ENCODE data around the gene SEZ6. TPM values are rescaled to one million over a fixed set of nuclear protein-coding genes. Genes with fewer than 3 reads are reported as not detected.

The SEZ6 gene
- total and polyA plus RNA-seq, 2 donors (not counting 1 experiment from before 2014, with no cell fraction given): not detected

DNA sequence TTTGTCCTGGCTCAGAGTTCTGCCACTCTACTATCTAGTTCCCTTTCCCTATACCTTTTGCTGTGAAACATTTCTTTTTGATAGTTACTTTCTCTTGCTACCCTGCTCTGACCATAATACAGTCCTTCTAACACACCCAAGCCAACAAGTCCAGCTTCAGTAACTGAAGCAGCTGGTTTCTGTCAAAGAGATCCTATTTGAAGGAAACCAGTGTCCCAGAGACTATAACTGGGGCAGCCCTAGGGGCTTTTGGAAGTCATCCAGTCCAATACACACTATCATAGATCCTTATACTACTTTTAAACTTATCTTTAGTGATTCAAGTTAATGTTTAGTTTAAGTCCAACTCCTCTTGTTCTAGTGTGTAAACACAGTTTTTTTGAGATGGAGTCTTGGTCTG, 85.6 kb downstream of the SEZ6 start:
- H3K9ac ChIP-seq (ENCODE audit: low read length): no peak overlapping the region

DNA sequence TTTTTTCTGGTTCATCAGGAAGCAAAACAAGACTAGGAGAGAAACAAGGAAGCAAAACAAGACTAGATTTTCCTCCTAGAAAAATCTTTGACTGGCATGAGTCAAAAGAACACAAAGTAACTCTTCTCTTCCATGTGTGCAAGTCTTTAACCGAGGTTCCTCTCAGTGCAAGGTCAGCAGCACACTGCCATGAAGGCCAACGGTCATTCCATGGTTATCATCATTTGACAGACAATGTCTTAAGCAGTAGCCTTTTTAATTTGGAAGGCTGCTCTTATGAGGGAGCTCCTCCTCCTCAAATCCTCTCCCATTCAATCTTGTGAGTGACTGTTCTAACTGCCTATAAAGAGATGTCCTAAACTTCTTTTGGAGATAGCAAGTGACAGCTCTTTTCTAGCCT, 87.5 kb downstream of the SEZ6 start:
- peaks cover 11% of the 10 kb centered on the region for H3K79me2 ChIP-seq (ENCODE audit: control insufficient read depth, insufficient read depth, low read length)
- ChIA-PET CTCF (interaction anchor here (0.9 to 5.6 kb wide), 8 partner anchors 9 to 203 kb away, joined by 3 to 124 read pairs (median 4); partner anchors contain the start of gene FLOT2), POLR2A (interaction anchor here (1.1 kb wide), 1 partner anchor 192 kb away, joined by 15 read pairs; the partner anchor contains the start of gene TLCD1)
- peaks cover 3 to 95% of the 10 kb centered on the region in 2 experiments for H3K36me3 ChIP-seq (replicated peaks in 1 of 2; ENCODE audit: control extremely low read depth in 1 of 2, control insufficient read depth in 1 of 2, extremely low read depth in 1 of 2, insufficient read depth in 2 of 2, low read length in 1 of 2)
- no peak overlapping the region for H3K27ac ChIP-seq (ENCODE audit: low read length in 2 of 2)
- WGBS (ENCODE audit: insufficient coverage): no CpG with 5 or more reads among the region's 2 CpGs
- Mint-ChIP-seq H3K9me3 (ENCODE audit: insufficient read depth) (no peaks in the 10 kb centered on the region), H3K27me3 (no peaks in the 10 kb centered on the region), H3K27ac (no peak overlapping the region), H3K4me1 (peaks cover 2% of the 10 kb centered on the region), H3K4me3 (no peak overlapping the region)
- no peaks in the 10 kb centered on the region for H3K9me3 ChIP-seq (ENCODE audit: control extremely low read depth in 1 of 3, control insufficient read depth in 2 of 3, insufficient read depth in 1 of 3, low read length in 2 of 3)
- no peak for DNase-seq
- no peak overlapping the region for H3K4me2 ChIP-seq (replicated peaks; ENCODE audit: low read depth, low read length, poor library complexity, severe bottlenecking)
- H4K20me1 ChIP-seq (ENCODE audit: control insufficient read depth, insufficient read depth, low read length, poor library complexity, severe bottlenecking): peaks cover 11% of the 10 kb centered on the region
- TF ChIP-seq EZH2 (IDR thresholded peaks at IDR 0.05; ENCODE audit: borderline replicate concordance, insufficient read depth, low read depth, low read length, poor library complexity, severe bottlenecking): no peak
- TF ChIP-seq, protein P1, sequence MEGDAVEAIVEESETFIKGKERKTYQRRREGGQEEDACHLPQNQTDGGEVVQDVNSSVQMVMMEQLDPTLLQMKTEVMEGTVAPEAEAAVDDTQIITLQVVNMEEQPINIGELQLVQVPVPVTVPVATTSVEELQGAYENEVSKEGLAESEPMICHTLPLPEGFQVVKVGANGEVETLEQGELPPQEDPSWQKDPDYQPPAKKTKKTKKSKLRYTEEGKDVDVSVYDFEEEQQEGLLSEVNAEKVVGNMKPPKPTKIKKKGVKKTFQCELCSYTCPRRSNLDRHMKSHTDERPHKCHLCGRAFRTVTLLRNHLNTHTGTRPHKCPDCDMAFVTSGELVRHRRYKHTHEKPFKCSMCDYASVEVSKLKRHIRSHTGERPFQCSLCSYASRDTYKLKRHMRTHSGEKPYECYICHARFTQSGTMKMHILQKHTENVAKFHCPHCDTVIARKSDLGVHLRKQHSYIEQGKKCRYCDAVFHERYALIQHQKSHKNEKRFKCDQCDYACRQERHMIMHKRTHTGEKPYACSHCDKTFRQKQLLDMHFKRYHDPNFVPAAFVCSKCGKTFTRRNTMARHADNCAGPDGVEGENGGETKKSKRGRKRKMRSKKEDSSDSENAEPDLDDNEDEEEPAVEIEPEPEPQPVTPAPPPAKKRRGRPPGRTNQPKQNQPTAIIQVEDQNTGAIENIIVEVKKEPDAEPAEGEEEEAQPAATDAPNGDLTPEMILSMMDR (IDR thresholded peaks at IDR 0.05): no peak
- no peak overlapping the region for H3K4me3 ChIP-seq (ENCODE audit: control extremely low read depth in 1 of 5, extremely low read depth in 1 of 5, insufficient read depth in 1 of 5, low read depth in 2 of 5, low read length in 4 of 5)
- intact Hi-C loops (cut with micrococcal nuclease): no loop called here
- no peak for ATAC-seq (ENCODE audit: low read depth)
- H3K27me3 ChIP-seq (replicated peaks in 1 of 4; ENCODE audit: control extremely low read depth in 1 of 4, control insufficient read depth in 3 of 4, insufficient read depth in 4 of 4, low read length in 3 of 4): no peaks in the 10 kb centered on the region
- H3K9ac ChIP-seq (ENCODE audit: low read length): no peak overlapping the region
- H2AFZ ChIP-seq (ENCODE audit: insufficient read depth, low read depth, low read length, poor library complexity, severe bottlenecking): no peak overlapping the region
- no peaks in the 10 kb centered on the region for H3K4me1 ChIP-seq (ENCODE audit: control insufficient read depth in 2 of 2, insufficient read depth in 2 of 2, low read length in 2 of 2)

More for the DNA sequence above, 85.6 kb downstream of the SEZ6 start:
- ATAC-seq (ENCODE audit: low read depth): no peak
- Histone ChIP-seq H2AFZ (ENCODE audit: insufficient read depth, low read depth, low read length, poor library complexity, severe bottlenecking) (no peak overlapping the region), H3K79me2 (ENCODE audit: control insufficient read depth, insufficient read depth, low read length) (peaks cover 28% of the 10 kb centered on the region), H4K20me1 (ENCODE audit: control insufficient read depth, insufficient read depth, low read length, poor library complexity, severe bottlenecking) (peaks cover 11% of the 10 kb centered on the region), H3K9me3 (ENCODE audit: control extremely low read depth in 1 of 3, control insufficient read depth in 2 of 3, insufficient read depth in 1 of 3, low read length in 2 of 3) (no peaks in the 10 kb centered on the region), H3K27me3 (replicated peaks in 1 of 4; ENCODE audit: control extremely low read depth in 1 of 4, control insufficient read depth in 3 of 4, insufficient read depth in 4 of 4, low read length in 3 of 4) (no peaks in the 10 kb centered on the region), H3K4me3 (ENCODE audit: control extremely low read depth in 1 of 5, extremely low read depth in 1 of 5, insufficient read depth in 1 of 5, low read depth in 2 of 5, low read length in 4 of 5) (no peak overlapping the region), H3K36me3 (replicated peaks in 1 of 2; ENCODE audit: control extremely low read depth in 1 of 2, control insufficient read depth in 1 of 2, extremely low read depth in 1 of 2, insufficient read depth in 2 of 2, low read length in 1 of 2) (peaks cover 2 to 91% of the 10 kb centered on the region in 2 experiments), H3K4me1 (ENCODE audit: control insufficient read depth in 2 of 2, insufficient read depth in 2 of 2, low read length in 2 of 2) (no peaks in the 10 kb centered on the region), H3K4me2 (replicated peaks; ENCODE audit: low read depth, low read length, poor library complexity, severe bottlenecking) (no peak overlapping the region), H3K27ac (ENCODE audit: low read length in 2 of 2) (no peak overlapping the region)
- TF ChIP-seq, protein P1 (IDR thresholded peaks at IDR 0.05): no peak
- TF ChIP-seq EZH2 (IDR thresholded peaks at IDR 0.05; ENCODE audit: borderline replicate concordance, insufficient read depth, low read depth, low read length, poor library complexity, severe bottlenecking): no peak
- H3K4me3 Mint-ChIP-seq: no peak overlapping the region
- H3K9me3 Mint-ChIP-seq (ENCODE audit: insufficient read depth): no peaks in the 10 kb centered on the region
- H3K27ac Mint-ChIP-seq: no peak overlapping the region
- no peaks in the 10 kb centered on the region for H3K27me3 Mint-ChIP-seq
- intact Hi-C loops (cut with micrococcal nuclease): no loop called here
- DNase-seq: no peak
- CTCF ChIA-PET: interaction anchor here (1.0 to 3.1 kb wide), 2 partner anchors 155 to 157 kb away, joined by 3 to 11 read pairs; no protein-coding TSS in a partner anchor
- POLR2A ChIA-PET: no interaction called here
- H3K4me1 Mint-ChIP-seq: peaks cover 9% of the 10 kb centered on the region
